Endothelial cell of umbilical vein (primary cell): Measurements from ENCODE around the gene MAPK6.
"Not testable (repeated sequence)": the region's sequence is repeated elsewhere in the genome, so short reads cannot be mapped to it uniquely, and the experiment has no call there.

Experiments
- CTCF ChIP-seq, 2 donors: IDR thresholded peaks; 1 replicate in 1 of 2; 2 replicates in 1 of 2; pipeline ENCODE4 v1.5.1; 2011; ENCODE audit warnings: low read length in 2 of 2, mild to moderate bottlenecking in 2 of 2, moderate library complexity in 2 of 2, control low read depth in 1 of 2, inconsistent platforms in 1 of 2, low read depth in 1 of 2; ENCODE audit not compliant: insufficient read depth in 1 of 2; ENCODE audit errors: extremely low read depth in 1 of 2
- POLR2A ChIP-seq: IDR thresholded peaks from 2 replicates; pipeline ENCODE4 v1.6.1; 2012; ENCODE audit warnings: low read depth, mild to moderate bottlenecking, control low read depth, low read length
- POLR2AphosphoS5 ChIP-seq: IDR thresholded peaks from 2 replicates; pipeline ENCODE4 v1.6.1; 2012; ENCODE audit warnings: low read depth, mild to moderate bottlenecking, control low read depth, low read length, moderate library complexity; ENCODE audit not compliant: insufficient read depth

GRCh38 chr15:52045795-52046298 is 26.8 kb downstream of the MAPK6 start:
- TF ChIP-seq POLR2AphosphoS5; POLR2A; CTCF (IDR thresholded peaks at IDR 0.05; ENCODE audit: extremely low read depth in 1 of 2, insufficient read depth in 1 of 2, low read depth in 1 of 2, low read length in 2 of 2): not testable (repeated sequence)
